ENCODE data around the gene CARD11.

CARD11 gene

DNA sequence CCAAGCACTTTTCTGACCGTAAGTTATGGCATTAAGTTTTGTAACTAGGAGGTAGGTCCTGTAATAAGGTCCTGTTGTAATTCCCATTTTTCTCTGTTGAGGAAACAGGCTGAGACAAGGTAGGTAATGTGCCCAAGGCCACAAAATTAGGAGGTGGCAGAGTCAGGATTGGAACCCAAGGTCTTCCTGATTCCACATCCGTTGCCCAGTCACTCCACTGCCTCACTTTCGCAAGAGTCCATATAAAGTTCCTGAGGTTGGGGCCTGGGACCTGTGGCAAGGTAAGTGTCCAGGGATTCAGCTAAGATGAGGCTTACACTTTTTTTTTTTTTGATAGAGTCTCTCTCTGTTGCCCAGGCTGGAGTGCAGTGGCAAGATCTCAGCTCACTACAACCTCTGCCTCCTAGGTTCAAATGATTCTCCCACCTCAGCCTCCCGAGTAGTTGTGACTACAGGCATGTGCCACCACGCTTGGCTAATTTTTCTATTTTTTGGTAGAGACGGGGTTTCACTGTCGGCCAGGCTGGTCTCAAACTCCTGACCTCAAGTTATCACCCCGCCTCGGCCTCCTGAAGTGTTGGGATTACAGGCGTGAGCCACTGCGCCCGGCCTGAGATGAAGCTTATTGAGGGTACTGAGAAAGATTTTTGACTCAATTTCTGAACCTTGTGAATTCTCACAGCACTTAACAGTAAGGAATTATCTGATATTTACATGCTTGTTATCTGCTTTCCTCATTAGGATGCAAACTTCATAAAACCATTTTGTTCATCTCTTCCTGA, 179.3 kb downstream of the CARD11 start:
- no peak for DNase-seq

DNA sequence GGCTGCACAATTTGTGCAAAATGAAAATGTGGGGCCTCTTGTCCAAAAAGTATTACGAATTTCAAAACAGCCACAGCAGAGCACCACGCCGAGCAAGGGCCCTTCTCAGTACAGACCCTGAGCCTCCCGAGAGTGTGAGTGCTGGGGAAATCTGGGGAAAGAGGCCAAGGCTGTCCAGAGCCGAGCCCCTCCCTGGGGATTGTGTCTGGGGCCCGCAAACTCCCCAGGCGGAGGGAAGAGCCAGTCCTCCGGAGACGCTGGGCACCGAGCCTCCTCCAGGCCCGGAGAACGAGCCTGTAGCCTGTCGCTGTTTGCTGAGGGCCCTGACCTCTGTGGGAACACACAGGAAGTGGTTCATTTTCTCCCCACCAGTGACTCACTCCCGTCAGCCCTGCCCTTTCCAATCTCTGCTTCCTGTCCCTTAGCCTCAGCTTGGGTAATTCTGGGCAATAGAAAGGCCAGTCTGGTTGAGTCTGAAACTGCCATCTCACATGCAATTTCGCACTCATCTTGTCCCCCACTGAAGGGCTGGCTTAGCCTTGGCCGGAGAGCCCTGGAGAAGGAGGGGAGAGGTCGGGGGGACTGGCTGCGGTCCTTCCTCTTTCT, 180.1 kb downstream of the CARD11 start:
- no peak for DNase-seq

DNA sequence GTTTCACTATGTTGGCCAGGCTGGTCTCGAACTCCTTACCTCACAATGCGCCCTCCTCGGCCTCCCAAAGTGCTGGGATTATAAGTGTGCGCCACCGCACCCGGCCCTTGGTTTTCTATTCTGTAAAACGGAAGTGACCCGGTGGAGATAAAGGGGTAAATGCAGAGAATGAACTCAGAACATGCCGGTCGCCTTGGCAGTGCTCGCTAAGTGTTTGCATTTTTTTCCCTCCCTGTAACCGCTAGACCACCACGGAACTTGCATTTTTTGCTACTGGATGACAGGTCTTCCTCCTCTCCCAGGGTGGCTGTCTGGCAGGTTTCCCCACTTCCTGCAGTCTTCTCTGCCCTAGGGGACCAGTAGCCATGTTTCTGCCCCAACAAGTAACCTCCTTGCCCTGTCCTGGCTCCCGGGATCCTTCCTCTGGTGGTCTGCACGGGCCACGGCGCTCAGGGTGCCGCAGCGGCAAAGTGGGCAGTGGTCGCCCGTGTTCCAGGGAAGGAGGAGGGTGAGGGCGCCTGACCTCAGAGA, 180.8 kb downstream of the CARD11 start:
- DNase-seq: no peak

DNA sequence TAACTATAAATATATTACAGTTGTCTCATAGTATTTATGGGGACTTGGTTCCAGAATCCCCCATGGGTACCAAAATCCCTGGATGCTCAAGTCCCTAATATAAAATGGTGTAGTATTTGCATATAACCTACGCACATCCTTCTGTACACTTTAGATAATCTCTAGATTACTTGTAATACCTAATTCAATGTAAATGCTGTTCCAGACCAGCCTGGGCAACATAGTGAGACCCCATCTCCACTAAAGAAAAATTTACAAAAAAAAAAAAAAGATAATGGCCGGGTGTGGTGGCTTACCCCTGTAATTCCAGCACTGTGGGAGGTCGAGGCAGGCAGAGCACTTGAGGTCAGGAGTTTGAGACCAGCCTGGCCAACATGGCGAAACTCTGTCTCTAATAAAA, 182.2 kb downstream of the CARD11 start:
- DNase-seq: no peak

DNA sequence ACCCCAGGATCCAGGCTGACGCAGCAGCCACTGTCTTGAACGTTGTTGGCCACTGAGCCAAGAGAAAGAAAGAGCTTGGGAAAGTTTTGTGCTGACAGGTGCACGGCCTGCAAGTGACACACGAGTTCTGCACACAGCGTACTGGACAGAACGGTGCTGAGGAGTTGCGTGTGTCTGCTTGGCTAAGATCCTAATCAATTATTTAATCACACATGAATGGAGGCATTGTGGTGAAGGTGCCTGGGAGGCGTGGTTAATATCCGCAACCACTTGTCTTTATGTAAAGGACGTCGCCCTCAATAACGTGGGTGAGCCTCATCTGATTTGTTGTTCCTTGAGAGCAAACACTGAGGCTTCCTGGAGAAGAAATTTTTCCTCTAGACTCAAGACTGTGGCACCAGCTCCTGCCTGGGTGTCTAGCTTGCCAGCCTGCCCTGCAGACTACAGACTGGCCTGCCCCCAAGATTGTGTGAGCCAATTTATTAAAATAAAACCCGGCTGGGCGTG, 183.0 kb downstream of the CARD11 start:
- DNase-seq: peak; percentile 71

DNA sequence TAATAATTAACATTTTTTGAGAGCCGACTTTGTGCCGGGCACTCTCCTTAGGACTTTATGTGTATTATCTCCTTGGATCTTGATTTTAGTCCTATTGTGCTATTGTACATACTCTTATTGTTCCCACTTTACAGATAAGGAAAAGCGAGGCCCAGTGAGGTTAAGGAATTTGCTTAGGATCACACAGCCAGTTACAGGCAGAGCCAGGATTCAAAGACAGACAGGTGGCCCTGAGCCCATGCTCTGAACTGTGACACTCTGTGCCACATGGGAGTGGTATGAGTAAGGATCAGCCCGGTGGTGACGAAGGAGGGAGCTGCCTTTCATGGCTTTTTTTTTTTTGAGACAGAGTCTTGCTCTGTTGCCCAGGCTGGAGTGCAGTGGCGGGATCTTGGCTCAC, 183.7 kb downstream of the CARD11 start:
- no peak for DNase-seq

DNA sequence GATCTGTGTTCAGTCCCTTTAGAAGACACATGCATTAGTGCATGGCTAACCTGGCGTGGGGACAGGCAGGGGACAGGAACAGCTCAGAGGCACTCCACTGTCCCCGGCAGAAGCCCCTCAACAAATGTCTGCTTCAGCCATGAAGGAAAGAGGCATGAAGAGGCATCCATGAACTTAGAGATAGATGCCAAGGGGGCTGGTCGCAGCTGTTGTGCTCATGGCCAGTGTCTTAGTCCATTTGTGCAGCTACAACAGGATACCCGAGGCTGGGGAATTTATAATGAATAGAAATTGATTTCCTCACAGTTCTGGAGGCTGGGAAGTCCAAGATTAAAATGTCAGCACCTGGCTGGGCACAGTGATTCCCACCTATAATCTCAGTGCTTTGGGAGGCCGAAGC, 185.0 kb downstream of the CARD11 start:
- DNase-seq: no peak

DNA sequence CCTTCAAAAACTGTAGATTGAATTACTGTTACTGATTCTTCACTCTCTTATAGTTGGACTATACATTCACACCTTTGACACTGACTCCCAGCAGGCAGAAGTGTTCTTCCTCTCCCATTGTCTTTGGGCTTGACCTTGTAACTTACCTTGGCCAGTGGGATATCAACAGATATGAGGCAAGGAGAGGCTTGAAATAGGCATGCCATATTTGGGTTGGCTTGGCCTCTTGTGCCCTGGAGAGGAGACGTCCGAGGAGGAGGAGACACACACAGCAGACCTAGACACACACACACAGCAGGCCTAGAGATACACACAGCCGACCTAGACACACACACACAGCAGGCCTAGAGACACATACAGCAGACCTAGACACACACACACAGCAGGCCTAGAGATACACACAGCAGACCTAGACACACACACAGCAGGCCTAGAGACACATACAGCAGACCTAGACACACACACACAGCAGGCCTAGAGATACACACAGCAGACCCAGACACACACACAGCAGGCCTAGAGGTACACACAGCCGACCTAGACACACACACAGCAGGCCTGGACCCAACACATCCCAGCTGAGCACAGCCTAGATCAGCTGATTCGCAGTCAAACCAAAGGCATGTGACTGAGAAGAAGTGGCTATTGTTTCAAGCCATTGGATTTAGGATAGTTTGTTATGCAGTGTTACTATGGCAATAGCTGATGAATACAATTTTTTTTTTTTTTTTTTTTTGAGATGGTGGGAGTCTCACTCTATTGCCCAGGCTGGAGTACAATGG, 187.1 kb downstream of the CARD11 start:
- no peak for DNase-seq

Measured in eye (tissue), 1 donor.